Measurements from ENCODE around the gene LGALS14.

LGALS14 gene

GRCh38 chr19:39677961-39678889, 26.1 kb upstream of the LGALS14 start:
- Histone ChIP-seq H3K79me2 (ENCODE audit: insufficient read depth, low read length) (no peaks in the 10 kb centered on the region), H2AFZ (ENCODE audit: low read depth, low read length) (no peak overlapping the region), H3K27ac (ENCODE audit: low read length) (no peak overlapping the region), H3K4me1 (ENCODE audit: insufficient read depth, low read length) (no peaks in the 10 kb centered on the region), H3K36me3 (ENCODE audit: insufficient read depth, low read length) (no peaks in the 10 kb centered on the region), H3K27me3 (ENCODE audit: insufficient read depth, low read length, poor library complexity) (peaks cover 8% of the 10 kb centered on the region), H3K4me2 (ENCODE audit: insufficient read depth, low read length) (no peak overlapping the region), H3K4me3 (ENCODE audit: low read depth in 1 of 2, low read length in 2 of 2) (no peak overlapping the region), H3K9ac (ENCODE audit: low read depth, low read length) (no peak overlapping the region), H3K9me3 (ENCODE audit: insufficient read depth, low read length, severe bottlenecking) (no peaks in the 10 kb centered on the region), H4K20me1 (ENCODE audit: insufficient read depth, low read length) (no peaks in the 10 kb centered on the region)
- ATAC-seq (ENCODE audit: insufficient read depth, low read depth), result no peak
- DNase-seq, result no peak
- TF ChIP-seq EZH2 (IDR thresholded peaks at IDR 0.05; ENCODE audit: borderline replicate concordance, low read depth, low read length, severe bottlenecking), result no peak
- TF ChIP-seq CTCF (IDR thresholded peaks at IDR 0.05; ENCODE audit: borderline replicate concordance, extremely low read depth, low read length, poor library complexity, severe bottlenecking), result no peak

- Histone ChIP-seq H4K20me1 (ENCODE audit: insufficient read depth, low read length) (no peaks in the 10 kb centered on the region), H3K27me3 (ENCODE audit: insufficient read depth, low read length, poor library complexity) (peaks cover 8% of the 10 kb centered on the region), H3K79me2 (ENCODE audit: insufficient read depth, low read length) (no peaks in the 10 kb centered on the region), H3K4me2 (ENCODE audit: insufficient read depth, low read length) (no peak overlapping the region), H3K4me3 (ENCODE audit: low read depth in 1 of 2, low read length in 2 of 2) (no peak overlapping the region), H3K27ac (ENCODE audit: low read length) (no peak overlapping the region), H2AFZ (ENCODE audit: low read depth, low read length) (no peak overlapping the region), H3K4me1 (ENCODE audit: insufficient read depth, low read length) (no peaks in the 10 kb centered on the region), H3K36me3 (ENCODE audit: insufficient read depth, low read length) (no peaks in the 10 kb centered on the region), H3K9ac (ENCODE audit: low read depth, low read length) (no peak overlapping the region), H3K9me3 (ENCODE audit: insufficient read depth, low read length, severe bottlenecking) (no peaks in the 10 kb centered on the region)
- TF ChIP-seq EZH2 (IDR thresholded peaks at IDR 0.05; ENCODE audit: borderline replicate concordance, low read depth, low read length, severe bottlenecking) (no peak), CTCF (IDR thresholded peaks at IDR 0.05; ENCODE audit: borderline replicate concordance, extremely low read depth, low read length, poor library complexity, severe bottlenecking) (no peak)
- ATAC-seq (ENCODE audit: insufficient read depth, low read depth) (no peak), DNase-seq (no peak)
These were observed 25.1 kb upstream of the LGALS14 start for GRCh38 chr19:39679056-39679790.

- Histone ChIP-seq H3K4me3 (ENCODE audit: low read depth in 1 of 2, low read length in 2 of 2) (no peak overlapping the region), H3K4me2 (ENCODE audit: insufficient read depth, low read length) (no peak overlapping the region), H3K27ac (ENCODE audit: low read length) (no peak overlapping the region), H3K9me3 (ENCODE audit: insufficient read depth, low read length, severe bottlenecking) (no peaks in the 10 kb centered on the region), H3K4me1 (ENCODE audit: insufficient read depth, low read length) (no peaks in the 10 kb centered on the region), H3K9ac (ENCODE audit: low read depth, low read length) (no peak overlapping the region), H3K36me3 (ENCODE audit: insufficient read depth, low read length) (no peaks in the 10 kb centered on the region), H2AFZ (ENCODE audit: low read depth, low read length) (no peak overlapping the region), H3K27me3 (ENCODE audit: insufficient read depth, low read length, poor library complexity) (peaks cover 8% of the 10 kb centered on the region), H3K79me2 (ENCODE audit: insufficient read depth, low read length) (no peaks in the 10 kb centered on the region), H4K20me1 (ENCODE audit: insufficient read depth, low read length) (no peaks in the 10 kb centered on the region)
- no peak for TF ChIP-seq EZH2 (IDR thresholded peaks at IDR 0.05; ENCODE audit: borderline replicate concordance, low read depth, low read length, severe bottlenecking)
- TF ChIP-seq CTCF (IDR thresholded peaks at IDR 0.05; ENCODE audit: borderline replicate concordance, extremely low read depth, low read length, poor library complexity, severe bottlenecking), result no peak
- DNase-seq (no peak), ATAC-seq (ENCODE audit: insufficient read depth, low read depth) (no peak)
These were observed 24.5 kb upstream of the LGALS14 start for GRCh38 chr19:39679791-39680168.
